Stomach (tissue), 9 donors: Measurements from ENCODE around the gene HAND2. TPM values are rescaled to one million over a fixed set of nuclear protein-coding genes. Genes with fewer than 3 reads are reported as not detected.

ENCODE experiments used
- DNase-seq, 2 donors: peaks; one replicate each; pipeline versions ENCODE4 v3.0.0 to v3.0.0-alpha.2; 2013 to 2019
- H3K27ac ChIP-seq, 5 donors: fragments of 200-600 bp in 4 of 5; sonication (generic) in 4 of 5; one replicate each; pipeline ENCODE4 v1.5.1; 2013 to 2019; ENCODE audit warnings: mild to moderate bottlenecking in 1 of 5, moderate library complexity in 1 of 5
- H3K27me3 ChIP-seq, 3 donors: fragments of 200-600 bp; sonication (generic); one replicate each; pipeline ENCODE4 v1.5.1; 2017 to 2019; ENCODE audit warnings: mixed run types in 1 of 3
- H3K36me3 ChIP-seq, 4 donors: fragments of 200-600 bp; sonication (generic); 1 replicate in 3 of 4; 2 replicates in 1 of 4; pipeline ENCODE4 v1.5.1; 2016 to 2019
- H3K4me1 ChIP-seq, 4 donors: fragments of 200-600 bp; sonication (generic); one replicate each; pipeline ENCODE4 v1.5.1; 2016 to 2019
- H3K4me3 ChIP-seq, 4 donors: fragments of 200-600 bp; sonication (generic) in 3 of 4; one replicate each; pipeline ENCODE4 v1.5.1; 2016 to 2019; ENCODE audit warnings: mild to moderate bottlenecking in 1 of 4
- H3K9me3 ChIP-seq, 4 donors: fragments of 200-600 bp; sonication (generic); one replicate each; pipeline ENCODE4 v1.5.1; 2016 to 2019
- EP300 ChIP-seq: sonication (generic); formaldehyde crosslinking; IDR thresholded peaks from one replicate; pipeline ENCODE4 v1.6.1; 2017; ENCODE audit warnings: antibody characterized with exemption
- POLR2A ChIP-seq, 4 donors: fragments of 450-650 bp; IDR thresholded peaks; one replicate each; pipeline ENCODE4 v1.6.1; 2016; ENCODE audit warnings: antibody characterized with exemption in 4 of 4, control low read depth in 2 of 4, mild to moderate bottlenecking in 1 of 4, moderate library complexity in 1 of 4
- POLR2AphosphoS5 ChIP-seq, 3 donors: sonication (generic); formaldehyde crosslinking; IDR thresholded peaks; one replicate each; pipeline ENCODE4 v1.6.1; 2016; ENCODE audit warnings: antibody characterized with exemption in 3 of 3
- WGBS, 5 donors: extraction: QIAGEN DNeasy Blood & Tissue Kit in 3 of 5; methylation state at CpG; one replicate each; pipeline versions ENCODE4 v1.1.5 to v1.1.7; 2013 to 2018; 5-methylcytosine and 5-hydroxymethylcytosine counted together
- intact Hi-C: fragments of 100-400 bp; cut with DNase I; formaldehyde crosslinking; loops from one replicate; pipeline ENCODE4 v1.15.1; 2023; ENCODE audit warnings: low total_unique reads
- polyA plus RNA-seq, 3 donors: library from polyadenylated mRNA; stranded (reverse); fragments of 200-250 nt; gene quantifications; one replicate each; pipeline ENCODE4 v1.2.3, GENCODE V29; 2013
- total RNA-seq, 5 donors: library from RNA; depleted of rRNA; stranded (reverse); fragments of >200 nt; gene quantifications; one replicate each; pipeline versions ENCODE4 v1.1.0 to v1.2.3, GENCODE V29; 2014 to 2016
- TF ChIP-seq, protein P1 (sequence below), 7 experiments: fragments of 450-650 bp in 4 of 7; fragments of 200-600 bp in 3 of 7; sonication (generic) in 3 of 7; IDR thresholded peaks; one replicate each; pipeline ENCODE4 v1.5.1; 2016 to 2019; ENCODE audit warnings: antibody characterized with exemption in 7 of 7, control low read depth in 2 of 7, mild to moderate bottlenecking in 1 of 7
- donor health status: healthy with polysubstance abuse.
- donor health status: Bipolar disorder and iron deficiency.
- donor health status: healthy.

The HAND2 gene
- total and polyA plus RNA-seq, 8 donors, result 1.9 to 234 (median 19.6) TPM

DNA sequence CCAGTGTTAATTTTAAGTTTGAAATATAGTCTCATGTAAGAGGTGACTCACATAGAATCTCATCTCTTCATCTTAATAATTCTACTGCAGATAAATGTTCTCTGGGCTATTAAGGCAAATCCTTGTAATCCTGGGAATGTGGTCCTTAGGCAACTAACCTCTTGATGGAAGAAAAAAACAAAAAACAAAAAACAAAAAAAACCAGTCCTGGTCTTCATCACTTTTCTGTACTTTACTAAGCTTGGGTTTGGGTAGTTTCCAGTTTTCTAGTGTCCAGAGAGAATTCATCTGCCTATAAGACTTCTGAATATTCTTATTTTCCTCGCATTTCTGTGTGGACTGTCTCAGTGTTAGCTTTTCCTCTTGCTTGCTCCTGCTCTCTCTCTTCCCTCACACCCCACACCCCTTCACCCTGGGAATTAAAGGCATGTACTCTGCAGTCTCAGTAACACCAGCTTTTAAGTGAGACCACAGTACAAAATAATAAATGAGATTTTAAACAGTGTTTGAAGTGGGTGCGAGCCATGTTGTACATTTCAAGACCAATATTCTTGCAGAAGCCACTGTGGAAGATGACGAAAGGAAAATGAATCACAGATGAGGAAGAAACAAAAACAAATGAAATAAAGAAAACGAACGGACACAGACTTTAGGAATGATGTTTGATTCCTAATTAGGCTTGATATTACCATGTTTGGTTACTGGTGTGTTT lies 51.7 kb downstream of the HAND2 start:
- WGBS, 5 donors, result 64 to 87% (median 77%) methylated on average over 5 of the region's 5 CpGs
- no peak for TF ChIP-seq POLR2AphosphoS5 (IDR thresholded peaks at IDR 0.05)
- no peak for TF ChIP-seq POLR2A (IDR thresholded peaks at IDR 0.05)
- TF ChIP-seq EP300, result no peak
- TF ChIP-seq, protein P1, sequence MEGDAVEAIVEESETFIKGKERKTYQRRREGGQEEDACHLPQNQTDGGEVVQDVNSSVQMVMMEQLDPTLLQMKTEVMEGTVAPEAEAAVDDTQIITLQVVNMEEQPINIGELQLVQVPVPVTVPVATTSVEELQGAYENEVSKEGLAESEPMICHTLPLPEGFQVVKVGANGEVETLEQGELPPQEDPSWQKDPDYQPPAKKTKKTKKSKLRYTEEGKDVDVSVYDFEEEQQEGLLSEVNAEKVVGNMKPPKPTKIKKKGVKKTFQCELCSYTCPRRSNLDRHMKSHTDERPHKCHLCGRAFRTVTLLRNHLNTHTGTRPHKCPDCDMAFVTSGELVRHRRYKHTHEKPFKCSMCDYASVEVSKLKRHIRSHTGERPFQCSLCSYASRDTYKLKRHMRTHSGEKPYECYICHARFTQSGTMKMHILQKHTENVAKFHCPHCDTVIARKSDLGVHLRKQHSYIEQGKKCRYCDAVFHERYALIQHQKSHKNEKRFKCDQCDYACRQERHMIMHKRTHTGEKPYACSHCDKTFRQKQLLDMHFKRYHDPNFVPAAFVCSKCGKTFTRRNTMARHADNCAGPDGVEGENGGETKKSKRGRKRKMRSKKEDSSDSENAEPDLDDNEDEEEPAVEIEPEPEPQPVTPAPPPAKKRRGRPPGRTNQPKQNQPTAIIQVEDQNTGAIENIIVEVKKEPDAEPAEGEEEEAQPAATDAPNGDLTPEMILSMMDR (IDR thresholded peaks at IDR 0.05), result no peak
- H3K27me3 ChIP-seq, result no peaks in the 10 kb centered on the region
- H3K27ac ChIP-seq, result peak overlapping the region in 2 of 5 donors; percentile 34 to 38
- H3K4me3 ChIP-seq, result no peak overlapping the region
- no peaks in the 10 kb centered on the region for H3K36me3 ChIP-seq
- H3K4me1 ChIP-seq, result peaks cover 0 to 11% (median 0%) of the 10 kb centered on the region in 4 donors
- peak in 1 of 2 donors; percentile 23 for DNase-seq
- H3K9me3 ChIP-seq, result no peaks in the 10 kb centered on the region
- intact Hi-C loops, result no loop called here

DNA sequence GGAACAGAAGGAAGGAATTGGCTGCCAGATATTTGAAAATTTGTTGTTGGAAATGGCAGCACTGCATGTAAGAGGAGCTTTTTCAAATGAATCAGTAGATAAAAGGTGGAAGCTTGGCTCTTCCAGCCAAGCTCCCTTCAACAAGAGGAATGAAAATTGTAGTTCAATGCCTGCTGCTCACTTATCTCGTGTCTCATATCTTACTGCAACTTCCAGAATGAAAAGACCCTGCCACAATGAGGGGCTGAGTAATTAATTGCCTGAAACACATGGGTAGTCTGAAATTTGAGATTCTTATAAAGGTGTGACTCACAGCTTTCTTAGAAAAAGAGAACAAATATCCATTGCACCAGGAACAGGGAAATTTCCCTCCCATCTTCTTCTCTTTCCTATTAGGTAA lies 53.0 kb downstream of the HAND2 start:
- WGBS, 5 donors, result 21 to 56% (median 30%) methylated on average over 1 of the region's 1 CpG
- no peaks in the 10 kb centered on the region for H3K36me3 ChIP-seq
- no peak for DNase-seq
- intact Hi-C loops, result no loop called here
- peaks cover 0 to 11% (median 0%) of the 10 kb centered on the region in 4 donors for H3K4me1 ChIP-seq
- no peak overlapping the region for H3K4me3 ChIP-seq
- peak overlapping the region in 1 of 5 donors; percentile 38 for H3K27ac ChIP-seq
- no peak for TF ChIP-seq EP300
- TF ChIP-seq POLR2A (IDR thresholded peaks at IDR 0.05), result no peak
- no peak for TF ChIP-seq POLR2AphosphoS5 (IDR thresholded peaks at IDR 0.05)
- H3K27me3 ChIP-seq, result no peaks in the 10 kb centered on the region
- H3K9me3 ChIP-seq, result no peaks in the 10 kb centered on the region

Other genes with a start within 250 kb of the HAND2 start
- gene HMGB2, start 195.9 kb downstream of the HAND2 start, total RNA-seq, result 10 to 100 TPM in 4 of 5 donors, 1 to 10 TPM in 1; 7.6 to 99.5 (median 37.3) TPM
- gene HMGB2, start 195.9 kb downstream of the HAND2 start, polyA plus RNA-seq, result 100 to 1,000 TPM in 1 of 3 donors, 10 to 100 TPM in 2; 71.3 to 206 (median 79.9) TPM
- gene SAP30, start 159.3 kb downstream of the HAND2 start, total RNA-seq, result 10 to 100 TPM in 2 of 5 donors, 1 to 10 TPM in 3; 3.1 to 24.0 (median 6.4) TPM
- gene SAP30, start 159.3 kb downstream of the HAND2 start, polyA plus RNA-seq, result 10 to 100 TPM in 2 of 3 donors, 1 to 10 TPM in 1; 8.7 to 11.0 (median 10.0) TPM
- 1 to 10 TPM in 2 of 5 donors, under 1 TPM in 3; 0.29 to 3.1 (median 0.92) TPM for gene SCRG1, start 131.1 kb downstream of the HAND2 start, total RNA-seq
- 1 to 10 TPM in 1 of 3 donors, under 1 TPM in 1, not detected in 1; 0.19 to 2.2 TPM for gene SCRG1, start 131.1 kb downstream of the HAND2 start, polyA plus RNA-seq